M059J (cell line): ENCODE results near the gene MYADML2. TPM values are rescaled to one million over a fixed set of nuclear protein-coding genes. Genes with fewer than 3 reads are reported as not detected.

Source experiments
- DNase-seq: peaks from one replicate; pipeline ENCODE4 v3.0.0-alpha.2; 2012; ENCODE audit warnings: low read depth
- total RNA-seq: library from RNA; depleted of rRNA; stranded (reverse); fragments of >200 nt; shearing (Covaris generic); gene quantifications from 2 replicates; pipeline ENCODE4 v1.2.3, GENCODE V29; 2014; rRNA removed

The MYADML2 gene, protein sequence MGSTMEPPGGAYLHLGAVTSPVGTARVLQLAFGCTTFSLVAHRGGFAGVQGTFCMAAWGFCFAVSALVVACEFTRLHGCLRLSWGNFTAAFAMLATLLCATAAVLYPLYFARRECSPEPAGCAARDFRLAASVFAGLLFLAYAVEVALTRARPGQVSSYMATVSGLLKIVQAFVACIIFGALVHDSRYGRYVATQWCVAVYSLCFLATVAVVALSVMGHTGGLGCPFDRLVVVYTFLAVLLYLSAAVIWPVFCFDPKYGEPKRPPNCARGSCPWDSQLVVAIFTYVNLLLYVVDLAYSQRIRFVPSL
- total RNA-seq = not detected in 2 replicates

DNA sequence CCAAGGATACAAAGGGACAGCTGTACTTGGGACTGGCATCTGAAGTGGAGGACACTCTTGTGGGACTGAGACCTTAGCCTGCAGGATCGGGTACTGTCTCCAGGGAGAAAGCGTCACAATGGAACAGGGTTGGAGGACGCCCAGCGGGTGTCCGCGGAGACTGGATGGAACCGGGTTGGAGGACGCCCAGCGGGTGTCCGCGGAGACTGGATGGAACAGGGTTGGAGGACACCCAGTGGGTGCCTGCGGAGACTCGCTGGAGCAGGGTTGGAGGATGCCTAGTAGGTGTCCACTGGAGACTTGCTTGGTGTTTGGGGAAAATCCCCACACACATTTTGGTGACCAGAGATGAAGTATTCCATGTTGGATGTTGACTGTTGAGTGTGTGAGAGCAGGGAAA lies at the start of gene MYADML2:
Gene MYADML2 (minus strand): TSS at position 45 of the 400 bp plus-strand sequence. CDS start 5,492 bp downstream, outside the sequence.
- no peak for DNase-seq

DNA sequence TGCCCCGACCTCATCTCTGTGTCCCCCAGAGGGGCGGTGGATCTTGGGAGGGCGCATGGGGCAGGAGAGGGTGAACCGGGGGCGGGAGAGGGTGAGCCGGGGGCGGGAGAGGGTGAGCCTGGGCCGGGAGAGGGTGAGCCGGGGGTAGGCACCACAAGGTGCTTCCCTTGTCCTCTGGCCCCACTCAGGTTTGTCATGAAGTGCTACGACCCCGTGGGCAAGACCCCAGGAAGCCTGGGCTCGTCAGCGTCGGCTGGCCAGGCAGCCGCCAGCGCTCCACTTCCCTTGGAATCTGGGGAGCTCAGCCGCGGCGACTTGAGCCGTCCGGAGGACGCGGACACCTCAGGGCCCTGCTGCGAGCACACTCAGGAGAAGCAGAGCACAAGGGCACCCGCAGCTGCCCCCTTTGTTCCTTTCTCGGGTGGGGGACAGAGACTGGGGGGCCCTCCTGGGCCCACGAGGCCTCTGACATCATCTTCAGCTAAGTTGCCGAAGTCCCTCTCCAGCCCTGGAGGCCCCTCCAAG lies 49.3 kb upstream of the MYADML2 start:
- DNase-seq = no peak

DNA sequence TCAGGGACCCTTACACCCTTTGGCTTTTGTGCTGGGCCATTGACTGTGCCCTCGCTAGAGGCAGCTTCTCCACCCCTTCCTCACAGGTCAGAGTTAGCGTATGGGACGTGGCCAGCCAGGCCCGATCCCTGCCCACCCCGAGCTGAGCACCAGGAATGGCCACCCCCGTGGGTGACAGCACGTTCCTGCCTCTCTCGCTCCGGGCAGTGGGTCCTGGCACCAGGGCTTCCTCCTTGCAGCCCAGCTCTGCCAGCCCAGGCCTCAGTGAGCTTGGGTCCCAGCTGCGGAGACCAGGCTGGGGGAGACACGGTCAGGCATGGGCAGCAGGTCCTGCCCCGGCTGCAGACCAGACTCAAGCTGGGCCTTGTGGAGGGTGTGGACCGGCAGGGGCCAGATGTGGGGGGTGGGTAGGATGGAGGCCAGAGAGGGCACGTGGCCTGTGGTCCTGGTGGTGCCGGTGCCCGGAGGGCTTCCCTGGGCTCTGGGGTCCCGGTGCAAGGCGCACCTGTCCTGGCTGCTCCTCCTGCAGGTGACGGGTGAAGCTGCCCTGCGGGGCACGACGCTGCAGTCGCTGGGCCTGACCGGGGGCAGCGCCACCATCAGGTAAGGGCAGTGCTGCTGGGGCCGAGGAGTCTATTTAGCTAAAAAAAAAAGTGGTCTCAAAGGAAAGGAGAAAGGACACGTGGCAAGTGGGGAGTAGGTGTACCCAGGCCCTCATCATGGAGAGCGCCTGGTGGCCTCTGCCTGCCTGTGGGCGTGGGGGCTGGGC lies 48.6 kb upstream of the MYADML2 start:
- no peak for DNase-seq

DNA sequence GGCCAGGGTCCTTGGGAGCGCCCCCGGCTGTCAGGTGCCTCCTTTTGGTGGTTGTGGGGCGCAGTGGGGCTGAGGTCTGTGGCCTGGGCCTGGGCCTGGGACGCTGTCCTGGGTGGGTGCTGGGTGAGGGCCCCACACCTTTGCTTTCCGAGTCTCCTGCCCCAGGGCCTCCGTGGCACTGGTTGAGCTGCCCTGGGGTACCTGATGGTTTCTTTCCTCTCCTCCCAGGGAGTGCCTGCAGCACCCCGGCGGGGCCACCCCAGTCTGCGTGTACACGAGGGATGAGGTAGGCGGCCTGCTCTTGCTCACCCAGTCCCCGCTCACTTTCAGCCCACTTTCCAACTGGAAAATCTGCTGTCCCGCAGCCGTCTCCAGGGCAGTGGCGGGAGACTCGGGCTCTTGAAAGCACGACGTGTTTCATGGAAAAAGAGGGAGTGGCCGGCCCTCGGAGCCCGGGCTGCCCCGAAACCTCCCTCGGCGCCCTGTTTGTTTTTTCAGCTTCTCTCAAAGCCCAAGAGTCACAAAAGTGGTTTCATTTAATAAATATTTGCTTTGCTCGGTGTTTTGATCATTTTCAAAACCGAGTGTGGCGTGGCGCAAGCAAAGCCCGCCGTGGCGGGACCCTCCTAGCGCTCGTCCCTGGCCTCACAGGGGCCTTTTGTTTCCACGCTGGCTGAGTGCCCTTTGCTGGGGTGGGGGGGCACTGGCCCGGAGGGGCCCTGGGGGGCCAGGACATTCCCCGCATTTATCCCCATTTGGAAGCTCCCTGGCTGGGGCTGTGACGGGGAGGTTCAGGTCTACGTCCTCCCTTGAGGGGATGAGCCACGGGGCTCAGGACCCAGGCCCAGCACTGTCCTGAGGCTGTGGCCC lies 47.8 kb upstream of the MYADML2 start:
- no peak for DNase-seq

DNA sequence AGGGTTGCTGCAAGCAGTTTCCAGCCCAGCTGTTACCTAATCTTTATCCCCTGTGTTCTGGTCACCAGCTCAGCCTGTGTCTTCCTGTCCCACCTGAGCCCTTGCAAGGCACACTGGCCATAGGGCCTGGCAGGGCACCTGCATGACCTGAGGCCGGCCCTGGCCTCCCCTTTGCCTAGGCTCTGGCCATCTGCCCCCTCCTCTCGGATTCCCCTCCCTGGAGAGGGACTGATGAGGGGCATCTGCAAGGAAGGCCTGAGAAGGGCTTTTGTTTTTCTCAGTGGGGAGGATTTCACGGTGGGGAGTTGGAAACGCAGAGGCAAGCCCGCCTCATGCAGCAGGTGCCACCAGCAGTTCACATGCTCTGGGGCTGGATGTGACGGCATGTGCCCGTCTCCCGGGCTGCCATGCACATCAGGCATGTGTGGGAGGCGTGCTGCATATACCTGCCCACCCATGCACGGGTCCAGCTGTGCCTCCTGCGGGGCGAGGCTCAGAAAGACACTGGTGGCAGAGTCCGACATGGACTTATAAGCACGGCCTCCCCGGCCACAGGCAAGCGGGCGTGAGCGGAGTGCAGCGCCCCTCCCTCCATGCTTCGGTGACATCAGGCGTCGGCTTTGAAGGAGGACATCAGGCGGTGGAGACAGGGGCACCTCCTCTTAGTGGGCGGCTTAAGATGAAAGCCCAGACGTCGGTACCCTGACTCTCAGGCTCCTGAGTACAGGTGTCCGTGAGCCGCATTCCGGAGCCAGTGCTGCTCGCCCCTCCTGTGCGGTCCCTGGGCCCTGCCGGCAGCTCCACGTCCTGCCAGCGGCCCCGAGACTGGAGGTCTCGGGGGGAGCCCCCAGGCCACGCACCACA lies 46.9 kb upstream of the MYADML2 start:
- no peak for DNase-seq

DNA sequence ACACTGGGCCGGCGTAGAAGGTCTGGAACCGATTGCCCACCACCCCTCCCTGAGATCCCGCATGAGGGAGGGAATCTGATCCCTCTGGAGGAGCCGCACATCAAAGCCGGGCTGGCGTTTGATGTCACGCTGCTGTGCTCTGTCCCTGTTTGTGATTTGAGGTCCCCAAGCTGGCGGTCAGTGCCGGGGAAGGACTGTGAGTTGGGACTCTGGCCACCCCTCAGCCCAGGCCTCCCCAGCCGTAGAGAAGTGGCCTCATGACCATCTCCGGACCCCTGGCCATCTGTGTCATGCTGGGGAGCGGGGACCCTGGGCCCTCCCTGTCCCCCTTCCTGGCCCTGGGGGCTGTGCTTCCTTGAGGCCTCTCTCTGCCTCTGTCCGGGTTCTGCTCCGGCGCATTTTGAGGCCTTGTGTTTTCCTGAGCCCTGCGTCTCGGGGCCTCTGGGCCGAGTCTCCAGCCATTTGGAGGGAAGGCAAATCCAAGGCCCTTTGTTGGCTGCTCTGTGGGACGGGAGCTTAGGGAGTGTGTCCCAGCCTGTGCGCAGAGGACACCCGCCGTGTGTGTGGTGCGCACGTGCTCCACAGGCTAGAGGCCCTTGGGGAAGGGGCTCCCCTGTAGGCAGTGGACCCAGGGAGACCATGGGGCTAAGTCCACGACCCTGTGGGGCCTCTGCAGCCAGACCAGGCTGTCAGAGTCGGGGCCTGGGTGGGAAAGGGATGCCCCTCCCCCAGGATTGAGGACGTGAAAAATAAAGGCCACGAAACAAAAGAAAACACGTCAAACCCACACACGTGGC lies 45.5 kb upstream of the MYADML2 start:
- DNase-seq = no peak

DNA sequence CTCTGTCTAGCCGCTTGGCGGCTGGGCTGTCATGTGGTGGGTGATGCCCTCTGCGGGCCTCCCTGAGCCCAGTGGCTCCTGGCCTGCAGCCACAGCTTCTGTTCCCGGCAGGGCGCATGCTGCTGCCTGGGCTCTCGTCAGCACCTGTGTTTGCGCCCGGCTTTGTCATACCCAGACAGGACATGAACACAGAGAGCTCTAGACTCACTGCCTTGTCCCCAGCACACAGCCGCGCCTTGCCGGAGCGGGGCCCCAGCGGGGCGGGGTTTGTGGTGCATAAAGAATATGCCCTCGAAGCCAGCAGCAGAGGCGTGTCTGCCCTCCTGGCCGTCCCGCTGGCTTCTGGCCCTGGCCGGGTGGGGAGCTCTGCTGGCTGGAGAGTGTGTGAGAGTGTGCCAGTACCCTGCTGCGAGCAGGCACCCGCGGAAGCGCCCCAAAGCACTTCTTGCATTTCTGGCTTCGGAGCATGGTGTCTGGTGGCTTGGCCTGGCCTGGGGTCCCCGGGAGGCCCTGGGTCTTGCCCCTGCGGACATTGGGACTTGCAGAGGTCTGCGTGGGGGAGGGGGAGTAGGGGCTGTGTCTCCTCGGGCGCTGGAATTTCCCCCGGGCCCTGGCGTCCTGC lies 44.8 kb upstream of the MYADML2 start:
- peak; percentile 91 for DNase-seq

DNA sequence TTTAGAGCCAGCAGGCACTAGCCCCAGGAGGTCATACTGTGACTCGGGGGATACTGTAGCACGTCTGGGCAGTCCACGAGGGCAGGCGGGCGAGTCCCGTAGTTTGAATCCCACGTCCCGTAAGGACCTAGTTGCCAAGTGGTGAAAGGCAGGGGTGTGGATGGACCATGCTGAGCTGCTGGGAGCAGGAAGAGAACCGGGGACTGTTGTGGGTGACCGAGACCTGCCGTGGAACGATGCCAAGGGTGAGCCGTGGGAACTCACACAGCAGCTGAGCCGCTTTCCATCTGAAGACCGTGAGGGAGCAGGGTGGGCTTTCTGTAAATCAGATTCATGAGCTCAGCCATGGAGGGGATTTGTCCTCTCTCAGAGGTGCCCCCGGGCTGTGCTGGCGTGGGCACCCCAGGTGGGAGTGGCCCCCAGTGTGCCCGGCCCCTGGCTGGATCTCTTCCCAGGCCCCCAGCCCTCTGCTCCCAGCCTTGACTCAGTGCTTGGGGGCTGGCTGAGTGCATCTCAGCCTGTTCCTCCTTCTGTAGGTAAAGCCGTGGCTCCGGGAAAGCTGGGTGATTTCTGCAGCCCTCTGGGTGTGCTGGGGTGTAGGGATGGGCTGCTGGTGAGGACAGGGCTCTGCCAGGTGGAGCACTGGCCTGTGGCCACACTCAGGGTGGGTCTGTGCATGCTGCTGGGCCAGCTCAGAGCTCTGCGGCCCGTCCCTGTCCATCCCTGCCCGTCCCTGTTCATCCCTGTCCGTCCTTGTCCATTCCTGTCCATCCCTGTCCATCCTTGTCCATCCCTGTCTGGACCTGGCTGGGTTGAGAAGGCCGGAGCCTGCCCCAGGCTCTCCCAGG lies 44.0 kb upstream of the MYADML2 start:
- DNase-seq = no peak

DNA sequence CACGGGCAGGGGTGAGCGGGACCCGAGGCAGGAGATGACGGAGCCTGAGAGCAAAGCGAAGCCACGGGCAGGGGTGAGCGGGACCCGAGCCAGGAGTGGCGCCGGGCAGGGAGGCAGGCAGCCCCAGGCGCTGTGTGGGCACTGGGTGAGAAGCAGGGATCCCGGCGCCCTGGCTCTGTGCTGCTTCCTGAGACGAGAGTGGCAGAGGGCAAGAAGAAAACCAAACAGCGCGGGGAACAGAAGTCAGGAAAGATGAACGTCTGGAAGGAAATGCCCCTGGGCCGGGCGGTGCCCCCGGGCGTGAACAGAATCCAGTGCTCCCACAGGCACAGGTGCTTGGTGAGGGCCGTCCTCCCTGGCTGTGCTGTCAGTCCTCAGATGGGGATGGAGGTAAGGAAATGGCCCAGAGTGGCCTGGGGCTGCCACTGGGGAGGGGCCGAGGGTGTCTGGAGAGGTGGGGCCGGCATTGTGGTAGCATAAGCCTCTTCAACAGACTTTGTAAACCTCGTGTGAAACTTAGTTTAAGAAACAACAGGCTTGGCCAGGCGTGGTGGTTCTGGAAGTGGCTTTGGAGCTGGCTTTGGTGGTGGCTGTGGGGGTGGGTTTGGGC lies 40.2 kb upstream of the MYADML2 start:
- no peak for DNase-seq

DNA sequence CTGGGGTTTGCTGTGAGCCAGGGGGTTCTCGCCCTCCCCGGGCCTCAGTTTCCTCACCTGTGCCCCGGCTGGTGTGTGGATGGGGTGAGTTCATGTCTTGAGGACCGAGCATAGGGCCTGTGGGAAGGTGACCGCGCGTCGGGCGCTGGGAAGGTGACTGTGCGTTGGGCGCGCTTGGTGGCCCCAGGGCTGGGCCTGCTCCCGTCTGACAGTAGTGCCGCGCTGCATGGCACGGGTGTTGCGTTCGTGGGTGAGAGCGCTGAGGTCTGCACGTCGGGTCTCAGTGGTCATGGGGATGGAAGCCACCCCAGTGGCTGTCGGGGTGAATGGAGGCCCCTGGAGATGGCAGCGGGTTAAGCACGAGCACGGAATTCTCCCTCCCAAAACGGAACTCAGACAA lies 39.6 kb upstream of the MYADML2 start:
- no peak for DNase-seq

DNA sequence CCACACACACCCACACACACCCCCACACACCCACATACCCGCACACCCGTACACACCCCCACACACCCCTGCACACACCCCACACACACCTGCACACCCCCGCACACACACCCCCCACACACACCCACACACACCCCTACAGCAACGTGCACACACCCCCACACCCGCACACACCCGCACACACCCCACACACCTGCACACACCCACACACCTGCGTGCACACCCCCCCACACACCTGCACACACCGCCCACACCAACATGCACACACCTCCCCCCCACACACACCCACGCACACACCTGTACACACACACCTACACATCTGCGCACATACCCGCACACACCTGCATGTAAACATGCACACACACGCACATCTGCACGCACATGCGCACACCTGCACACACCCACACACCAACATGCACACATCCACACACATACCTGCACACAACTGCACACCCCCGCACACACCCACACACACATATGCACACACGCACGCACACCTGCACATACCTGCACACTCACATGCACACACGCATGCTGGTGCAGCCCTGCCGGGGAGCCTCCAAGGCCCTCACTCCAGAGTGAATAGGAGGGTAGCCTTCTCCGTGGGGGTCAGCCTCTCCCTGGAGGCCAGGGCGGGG lies 37.9 kb upstream of the MYADML2 start:
- no peak for DNase-seq

DNA sequence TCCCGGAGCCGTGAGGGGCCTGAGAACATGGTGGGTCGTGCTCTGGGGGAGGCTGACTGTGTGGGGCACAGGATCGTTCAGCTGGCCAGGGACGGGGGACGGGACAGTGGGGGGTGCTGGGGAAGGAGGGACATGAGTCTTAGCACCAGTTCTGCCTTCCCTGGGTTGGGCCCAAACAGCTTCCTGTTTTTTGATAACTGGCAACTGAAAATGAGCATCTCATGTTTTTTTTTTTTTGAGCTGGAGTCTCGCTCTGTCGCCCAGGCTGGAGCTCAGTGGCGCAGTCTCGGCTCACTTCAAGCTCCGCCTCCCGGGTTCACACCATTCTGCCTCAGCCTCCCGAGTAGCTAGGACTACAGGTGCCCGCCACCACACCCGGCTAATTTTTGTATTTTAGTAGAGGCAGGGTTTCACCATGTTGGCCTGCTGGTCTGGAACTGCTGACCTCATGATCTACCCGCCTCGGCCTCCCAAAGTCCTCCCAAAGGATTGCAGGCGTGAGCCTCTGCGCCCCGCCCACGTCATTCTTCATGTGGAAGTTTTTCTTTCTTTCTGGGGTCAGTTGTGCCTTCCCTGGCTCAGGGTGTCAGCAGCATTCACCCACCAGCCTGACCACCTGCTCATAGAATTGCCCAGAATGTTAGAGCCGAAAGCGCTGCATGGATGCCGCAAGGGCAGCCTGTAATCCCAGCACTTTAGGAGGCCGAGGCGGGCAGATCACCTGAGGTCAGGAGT lies 36.8 kb upstream of the MYADML2 start:
- no peak for DNase-seq

DNA sequence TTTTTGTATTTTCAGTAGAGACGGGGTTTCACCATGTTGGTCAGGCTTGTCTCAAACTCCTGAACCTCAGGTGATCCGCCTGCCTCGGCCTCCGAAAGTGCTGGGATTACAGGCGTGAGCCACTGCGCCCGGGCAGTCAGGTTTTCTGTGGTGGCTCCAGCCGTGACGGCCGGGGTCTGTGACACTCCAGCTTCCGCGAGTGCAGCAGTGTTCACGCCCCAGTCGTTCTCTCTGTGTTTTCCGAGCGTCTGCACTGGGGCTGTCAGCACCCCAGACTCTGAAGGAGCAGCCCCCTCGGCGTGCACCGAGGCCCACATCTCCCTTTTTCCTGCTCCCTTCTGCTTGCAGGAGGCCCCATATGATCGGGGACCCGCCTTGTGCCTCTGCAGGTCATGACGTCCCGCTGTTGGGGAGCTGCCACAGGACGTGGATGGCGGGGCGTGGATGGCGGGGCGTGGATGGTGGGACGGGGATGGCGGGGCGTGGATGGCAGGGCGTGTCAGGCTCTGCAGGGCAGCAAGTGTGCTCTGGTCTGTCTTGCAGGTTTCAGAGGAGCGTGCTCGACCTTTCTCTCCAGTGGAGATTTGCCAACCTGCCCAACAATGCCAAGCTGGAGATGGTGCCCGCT lies 36.1 kb upstream of the MYADML2 start:
- DNase-seq = no peak

DNA sequence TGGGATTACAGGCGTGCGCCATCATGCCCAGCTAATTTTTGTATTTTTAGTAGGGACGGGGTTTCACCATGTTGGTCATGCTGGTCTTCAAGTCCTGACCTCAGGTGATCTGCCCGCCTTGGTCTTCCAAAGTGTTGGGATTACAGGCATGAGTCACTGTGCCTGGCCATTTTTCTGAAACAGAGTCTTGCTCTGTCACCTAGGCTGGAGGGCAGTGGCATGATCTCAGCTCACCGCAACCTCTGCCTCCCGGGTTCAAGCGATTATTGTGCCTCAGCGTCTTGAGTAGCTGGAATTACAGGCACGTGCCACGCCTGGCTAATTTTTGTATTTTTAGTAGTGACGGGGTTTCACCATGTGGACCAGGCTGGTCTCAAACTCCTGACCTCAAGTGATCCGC lies 34.5 kb upstream of the MYADML2 start:
- DNase-seq = peak; percentile 80

DNA sequence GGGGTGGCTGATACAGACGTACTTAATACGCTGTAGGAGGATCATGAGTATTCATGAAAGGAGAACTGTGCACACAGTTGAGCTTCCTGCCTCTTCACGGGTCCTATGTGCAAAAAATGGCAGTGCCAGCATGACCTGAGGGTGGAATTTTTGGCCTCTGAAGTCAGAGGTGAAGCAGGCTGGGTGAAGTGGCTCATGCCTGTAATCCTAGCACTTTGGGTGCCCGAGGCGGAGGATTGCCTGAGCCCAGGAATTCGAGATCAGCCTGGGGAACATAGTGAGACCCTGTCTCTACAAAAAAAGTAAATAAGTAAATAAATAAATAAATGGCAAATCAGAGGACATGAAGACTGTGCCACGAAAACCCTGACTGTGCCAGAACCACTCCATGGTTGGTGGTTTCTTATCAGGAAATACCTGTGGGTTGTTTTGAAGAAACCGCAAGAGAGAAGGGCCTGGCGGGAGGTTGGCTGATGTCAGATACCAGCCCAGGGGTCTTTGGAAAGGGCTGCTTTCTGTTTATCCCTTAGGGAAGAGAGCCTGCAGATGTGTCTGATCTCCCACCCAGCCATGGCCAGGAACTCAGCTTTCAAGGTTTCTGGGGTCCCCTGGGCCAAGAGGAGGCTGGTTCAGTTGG lies 33.8 kb upstream of the MYADML2 start:
- DNase-seq = peak; percentile 85

DNA sequence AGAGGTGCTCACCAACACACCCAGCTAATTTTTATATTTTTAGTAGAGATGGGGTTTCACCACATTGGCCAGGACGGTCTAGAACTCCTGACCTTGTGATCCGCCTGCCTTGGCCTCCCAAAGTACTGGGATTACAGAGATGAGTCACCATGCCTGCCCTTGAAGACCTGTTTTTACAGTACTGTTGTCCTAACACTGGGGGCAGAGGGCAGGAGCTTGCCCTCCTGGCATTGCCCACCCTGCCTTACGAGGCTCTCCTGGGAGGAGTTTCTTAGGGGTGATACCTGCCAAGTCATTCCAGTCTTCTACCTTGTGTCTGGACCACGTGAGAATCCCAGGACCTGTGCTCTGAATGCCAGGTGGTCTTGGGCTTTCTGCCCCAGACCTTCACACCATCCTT lies 33.1 kb upstream of the MYADML2 start:
- no peak for DNase-seq
